Stimulated activated CD8-positive, alpha-beta memory T cell treated with anti-CD3 and anti-CD28 coated beads, Interleukin-12 subunit alpha, Interleukin-12 subunit beta, amount 100 ng/mL, for 24 hours (primary cell): ENCODE results near the gene PTS.
"Not testable (repeated sequence)": the region's sequence is repeated elsewhere in the genome, so short reads cannot be mapped to it uniquely, and the experiment has no call there.

Experiments used
- DNase-seq: peaks from one replicate; pipeline ENCODE4 v3.0.0-alpha.2; 2020; ENCODE audit errors: extremely low read depth

The PTS gene

DNA sequence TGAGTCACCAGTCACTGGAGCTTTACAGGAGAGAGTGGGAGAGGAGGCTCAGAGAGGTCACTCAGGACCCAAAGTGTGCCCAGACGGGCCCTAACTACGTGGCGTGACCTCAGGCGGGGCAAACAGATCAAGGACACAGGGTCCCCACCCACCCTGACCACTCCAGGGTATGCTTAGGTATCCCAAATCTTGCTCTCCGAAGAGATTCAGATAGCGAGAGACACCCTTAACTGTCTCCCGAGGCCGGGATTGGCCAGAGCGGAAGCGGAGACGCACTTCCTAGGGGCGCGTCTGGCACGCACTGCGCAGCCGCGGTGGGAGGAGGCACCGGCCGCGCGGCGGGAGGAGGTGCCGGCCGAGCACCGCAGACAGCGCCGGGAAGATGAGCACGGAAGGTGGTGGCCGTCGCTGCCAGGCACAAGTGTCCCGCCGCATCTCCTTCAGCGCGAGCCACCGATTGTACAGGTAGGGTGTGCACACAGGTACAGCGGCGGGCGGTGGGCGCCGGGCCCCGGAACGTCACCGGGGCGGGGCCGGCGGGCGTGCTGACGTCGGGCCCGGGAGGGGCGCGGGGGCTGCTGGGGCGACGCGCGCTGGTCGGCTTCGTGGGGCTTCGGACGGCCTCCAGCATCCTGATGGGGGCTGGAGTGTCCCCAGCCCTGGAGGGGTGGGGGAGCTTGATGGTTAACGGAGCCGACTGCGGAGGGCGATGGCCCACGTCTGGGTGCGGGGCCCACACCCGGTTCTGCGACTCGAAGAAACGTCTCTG lies at the start of gene PTS:
TSS of gene PTS (plus strand) at position 367 of the 769 bp plus-strand sequence. CDS start at position 383, 16 bp downstream.
- peak; percentile 64 for DNase-seq

- DNase-seq, result no peak
These were observed 48.6 kb upstream of the PTS start for GRCh38 chr11:112177589-112177988.

DNA sequence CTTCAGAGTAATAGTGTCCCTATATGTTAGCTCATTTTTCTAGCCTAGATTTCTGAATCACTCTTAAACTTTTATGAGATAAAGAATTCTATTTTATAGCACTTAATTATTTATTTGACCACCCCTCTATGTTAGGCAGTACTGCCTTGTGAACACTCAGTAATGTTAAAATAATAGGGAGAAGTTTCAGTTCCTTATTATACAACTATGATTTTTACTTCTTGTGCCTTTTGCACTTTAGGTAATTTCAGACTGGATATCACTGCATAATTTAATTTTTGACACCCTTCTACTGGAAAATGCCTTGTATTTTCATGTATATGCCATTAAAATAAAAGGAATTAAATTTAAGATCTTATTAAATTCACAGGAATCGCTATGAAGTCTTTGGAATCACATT lies 47.8 kb upstream of the PTS start:
- DNase-seq, result no peak

DNA sequence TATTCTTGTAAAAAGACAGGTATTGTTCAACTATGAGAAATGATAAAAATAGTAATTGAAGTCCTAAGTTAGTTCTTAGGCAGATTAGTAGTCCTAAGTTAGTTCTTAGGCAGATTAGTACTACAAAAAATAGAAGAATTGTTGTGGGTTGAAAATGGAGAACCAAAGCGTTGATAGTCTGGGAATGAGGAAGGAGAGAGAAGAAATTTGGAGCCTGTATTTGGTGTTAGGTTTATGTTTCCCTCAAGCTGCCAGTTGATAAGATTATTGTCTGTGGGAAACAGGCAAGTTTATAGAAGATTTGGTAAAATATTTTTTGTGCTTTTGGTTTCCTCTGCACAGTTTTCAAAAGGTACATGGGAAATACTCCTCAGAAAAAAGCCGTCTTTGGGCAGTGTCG lies 47.3 kb upstream of the PTS start:
- no peak for DNase-seq

- DNase-seq, result no peak
These were observed 46.6 kb upstream of the PTS start for GRCh38 chr11:112179601-112180000.

- no peak for DNase-seq
These were observed 43.4 kb upstream of the PTS start for GRCh38 chr11:112182867-112183266.

DNA sequence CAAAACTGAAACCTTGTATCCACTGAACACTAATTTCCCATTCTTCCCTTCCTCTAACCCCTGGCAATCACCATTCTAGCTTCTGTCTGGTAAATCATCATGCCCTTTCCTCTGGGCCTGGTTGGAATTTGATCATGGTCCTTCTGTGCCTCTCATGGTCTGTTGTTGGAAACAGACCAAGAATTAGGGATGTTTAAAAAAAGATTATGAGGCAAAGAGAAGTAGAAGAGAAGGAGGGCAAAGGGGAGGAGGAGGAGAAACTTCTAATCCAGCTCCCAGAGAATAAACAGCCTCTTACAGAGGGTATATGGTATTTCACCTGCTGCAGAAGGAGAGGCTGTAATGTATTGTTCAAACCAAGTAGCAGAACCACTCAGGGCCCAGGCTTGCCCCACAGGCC lies 40.3 kb upstream of the PTS start:
- no peak for DNase-seq

DNA sequence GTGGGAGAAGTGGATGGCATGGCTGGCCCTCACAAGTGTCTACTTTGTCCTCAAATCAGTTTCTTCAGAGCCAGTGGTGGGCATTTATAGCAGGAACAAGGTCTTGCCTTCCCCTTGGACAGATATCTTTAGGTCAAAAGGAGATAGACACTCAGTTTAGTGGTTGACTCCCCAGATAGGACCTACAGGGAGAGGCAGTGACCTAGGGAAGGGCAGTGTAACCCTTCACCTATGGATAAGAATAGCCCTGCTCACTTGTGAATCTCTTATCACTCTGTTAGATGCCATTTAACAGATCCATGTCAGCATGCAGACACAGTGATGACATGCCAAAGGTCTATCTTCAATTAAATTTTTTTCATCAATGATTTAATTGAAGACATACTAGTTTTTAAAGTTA lies 39.9 kb upstream of the PTS start:
- no peak for DNase-seq

DNA sequence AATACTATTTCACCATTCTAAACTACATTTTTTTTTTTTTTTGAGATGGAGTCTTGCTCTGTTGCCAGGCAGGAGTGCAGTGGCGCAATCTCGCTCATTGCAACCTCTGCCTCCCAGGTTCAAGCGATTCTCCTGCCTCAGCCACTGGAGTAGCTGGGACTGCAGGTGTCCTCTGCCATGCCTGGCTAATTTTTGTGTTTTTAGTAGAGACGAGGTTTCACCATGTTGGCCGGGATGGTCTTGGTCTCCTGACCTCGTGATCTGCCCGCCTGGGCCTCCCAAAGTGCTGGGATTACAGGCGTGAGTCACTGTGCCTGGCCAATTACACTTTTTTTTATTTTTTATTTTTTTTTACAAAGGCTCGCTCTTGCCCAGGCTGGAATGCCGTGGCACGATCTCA lies 31.1 kb upstream of the PTS start:
- DNase-seq, result not testable (repeated sequence)

DNA sequence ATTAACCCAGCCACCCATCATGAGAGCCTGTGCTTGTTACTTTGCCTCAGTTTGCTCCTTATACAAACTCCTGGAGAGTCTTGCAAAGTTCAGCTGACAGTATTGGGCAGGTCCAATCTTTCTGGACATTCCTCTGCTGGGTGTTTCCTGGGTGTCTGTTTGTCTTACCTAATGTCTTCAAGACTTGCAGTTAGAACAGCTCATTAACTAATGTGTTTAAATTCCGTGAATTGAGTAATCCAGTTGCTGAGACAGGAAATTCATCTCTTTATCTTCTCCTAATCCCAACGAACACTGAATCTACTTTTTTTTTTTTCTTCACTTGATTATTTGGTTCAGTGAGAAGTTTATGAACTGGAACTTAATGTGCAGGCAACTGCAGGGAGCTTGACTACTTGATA lies 30.3 kb upstream of the PTS start:
- DNase-seq, result no peak

DNA sequence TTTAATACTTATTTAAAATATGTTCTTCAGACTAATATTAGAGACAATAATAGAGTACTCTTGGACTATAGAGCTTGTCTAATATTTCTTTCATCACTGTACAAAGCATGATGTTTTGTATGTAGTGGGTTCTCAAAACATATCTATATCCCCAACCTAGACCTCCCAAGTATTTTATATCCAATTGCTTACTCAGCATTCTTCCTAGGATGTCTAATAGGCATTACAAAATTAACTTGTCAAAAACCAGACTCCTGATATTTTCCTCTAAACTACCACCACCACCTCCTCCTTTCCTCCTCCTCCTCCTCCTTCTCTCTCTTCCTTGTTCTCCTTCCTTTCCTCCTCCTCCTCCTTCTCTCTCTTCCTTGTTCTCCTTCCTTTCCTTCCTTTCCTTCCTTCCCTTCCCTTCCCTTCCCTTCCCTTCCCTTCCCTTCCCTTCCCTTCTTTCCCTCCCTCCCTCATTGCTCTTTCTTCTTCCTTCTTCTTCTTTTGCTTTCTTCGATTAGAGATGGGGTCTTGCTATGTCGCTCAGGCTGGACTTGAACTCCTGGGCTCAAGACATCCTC lies 29.6 kb upstream of the PTS start:
- DNase-seq, result no peak

- DNase-seq, result not testable (repeated sequence)
These were observed 27.1 kb upstream of the PTS start for GRCh38 chr11:112199101-112199500.

DNA sequence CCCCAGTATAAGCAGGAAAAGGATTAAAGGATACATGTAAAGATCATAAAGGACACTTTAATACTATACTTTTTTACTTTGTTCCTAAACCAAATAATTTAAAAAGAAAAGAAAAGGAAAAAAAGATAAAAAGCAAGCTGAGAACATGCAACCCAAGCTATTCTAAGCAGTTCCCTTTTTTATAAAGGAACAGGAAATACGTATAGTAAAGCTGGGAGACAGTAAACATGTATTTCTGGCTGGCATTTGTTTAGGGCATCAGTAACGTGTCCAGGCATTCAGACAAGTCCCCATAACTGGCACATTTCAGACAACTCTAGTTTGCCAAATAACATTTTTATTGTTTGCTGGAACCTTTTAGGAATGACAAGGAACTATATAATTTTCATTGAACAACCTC lies 26.0 kb upstream of the PTS start:
- no peak for DNase-seq

GRCh38 chr11:112206071-112206470 lies 20.2 kb upstream of the PTS start:
- DNase-seq, result no peak

- no peak for DNase-seq
These were observed 15.3 kb upstream of the PTS start for GRCh38 chr11:112210890-112211289.

DNA sequence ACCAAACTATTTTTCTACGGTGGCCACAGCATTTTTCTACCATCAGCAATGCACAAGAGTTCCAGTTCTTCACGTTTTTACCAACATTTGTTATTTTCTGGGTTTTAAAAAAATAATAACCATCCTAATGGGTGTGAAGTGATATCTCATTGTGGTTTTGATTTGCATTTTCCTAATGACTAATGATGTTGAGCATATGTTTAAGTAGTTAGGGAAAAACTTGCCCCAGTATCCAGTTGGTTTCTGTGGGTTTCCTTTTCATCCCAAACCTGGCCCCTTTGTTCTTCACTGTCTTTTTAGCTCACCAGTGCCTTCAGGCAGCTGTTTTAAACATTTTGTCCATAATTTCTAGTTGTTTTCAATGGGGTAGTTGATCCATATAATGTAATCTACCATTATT lies 14.7 kb upstream of the PTS start:
- DNase-seq, result no peak

- DNase-seq, result no peak
These were observed 13.9 kb upstream of the PTS start for GRCh38 chr11:112212290-112212689.

- no peak for DNase-seq
These were observed 13.5 kb upstream of the PTS start for GRCh38 chr11:112212710-112213109.

DNA sequence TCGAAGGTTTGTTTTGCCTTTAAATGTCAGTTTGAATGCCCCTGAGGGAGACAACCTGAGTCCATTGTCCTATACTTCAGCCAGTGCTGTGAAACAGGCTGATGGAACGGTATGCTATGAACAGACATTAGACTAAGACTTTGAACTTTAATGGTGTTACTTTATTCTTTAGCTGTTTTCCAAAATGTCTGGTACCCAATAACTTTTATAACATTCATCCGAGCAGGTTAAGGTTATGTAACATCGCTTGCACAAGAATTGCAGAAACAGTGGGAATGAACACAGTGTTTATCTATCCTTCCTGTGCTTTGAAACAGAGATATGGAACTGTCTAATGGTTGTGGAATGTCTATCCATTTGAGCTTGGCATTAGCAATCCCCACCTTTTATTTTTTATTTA lies 12.5 kb upstream of the PTS start:
- DNase-seq, result no peak

DNA sequence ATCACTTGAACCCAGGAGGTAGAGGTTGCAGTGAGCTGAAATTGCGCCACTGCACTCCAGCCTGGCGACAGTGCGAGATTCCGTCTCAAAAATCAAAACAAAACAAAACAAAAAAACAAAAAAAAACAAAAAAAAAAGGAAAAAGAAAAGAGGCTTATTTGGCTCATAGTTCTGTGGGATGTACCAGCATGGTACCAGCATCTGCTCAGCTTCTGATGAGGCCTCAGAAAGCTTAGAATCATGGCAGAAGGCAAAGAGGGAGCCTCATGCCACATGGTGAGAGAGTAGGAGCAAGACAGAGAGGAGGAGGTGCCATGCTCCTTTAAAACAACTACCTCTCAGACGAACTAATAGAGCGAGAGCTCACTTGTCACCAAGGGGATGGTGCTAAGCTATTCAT lies 10.6 kb upstream of the PTS start:
- DNase-seq, result no peak

- DNase-seq, result no peak
These were observed 9.6 kb upstream of the PTS start for GRCh38 chr11:112216561-112217105.

DNA sequence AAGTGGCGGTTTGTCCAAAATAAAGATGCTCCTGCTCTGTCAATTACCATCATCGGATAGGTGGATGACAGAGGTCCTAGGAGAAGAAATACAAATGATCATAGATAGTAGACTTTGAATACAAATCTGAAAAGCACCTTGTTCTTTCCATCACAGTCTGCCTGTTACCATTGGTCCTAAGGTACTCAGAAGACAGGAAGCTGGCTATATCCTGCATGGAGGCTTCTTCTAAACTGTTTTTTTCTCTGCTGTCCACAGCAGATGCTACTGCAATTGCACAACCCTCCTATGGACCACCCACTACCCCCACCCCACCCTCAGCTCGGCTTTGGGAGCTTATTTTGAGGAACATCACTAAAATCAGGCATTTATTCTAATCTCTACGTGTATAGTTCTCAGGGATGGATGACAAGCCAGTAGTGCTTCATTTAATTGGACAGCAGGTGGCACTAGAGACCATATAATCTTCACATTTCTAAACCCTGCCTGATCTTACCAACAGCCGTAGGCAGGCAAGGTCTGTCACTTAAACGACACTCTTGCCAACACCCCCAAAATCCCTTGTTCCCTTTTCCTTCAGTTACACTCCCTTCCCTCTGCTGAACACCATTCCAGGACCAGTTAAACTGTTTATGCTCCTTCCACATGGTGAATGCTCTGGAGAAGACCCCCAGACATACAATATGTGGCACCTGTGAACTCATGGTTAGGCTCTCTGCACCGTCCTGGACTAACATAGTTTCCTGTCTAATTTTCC lies 6.6 kb upstream of the PTS start:
- no peak for DNase-seq
